ENCODE data around the gene CNP.
A peak's percentile ranks its signal among the peaks of the same experiment; 100 is the strongest.
"Not testable (repeated sequence)": the region's sequence is repeated elsewhere in the genome, so short reads cannot be mapped to it uniquely, and the experiment has no call there.

Gene CNP

GRCh38 chr17:41966463-41967140 lies at the start of gene CNP:
Gene CNP (plus strand): TSS chr17:41966795. CDS start chr17:41966885, 90 bp downstream.
- peak in 55 of 56 donors; percentile 14 to 96 (median 88) for DNase-seq

DNA sequence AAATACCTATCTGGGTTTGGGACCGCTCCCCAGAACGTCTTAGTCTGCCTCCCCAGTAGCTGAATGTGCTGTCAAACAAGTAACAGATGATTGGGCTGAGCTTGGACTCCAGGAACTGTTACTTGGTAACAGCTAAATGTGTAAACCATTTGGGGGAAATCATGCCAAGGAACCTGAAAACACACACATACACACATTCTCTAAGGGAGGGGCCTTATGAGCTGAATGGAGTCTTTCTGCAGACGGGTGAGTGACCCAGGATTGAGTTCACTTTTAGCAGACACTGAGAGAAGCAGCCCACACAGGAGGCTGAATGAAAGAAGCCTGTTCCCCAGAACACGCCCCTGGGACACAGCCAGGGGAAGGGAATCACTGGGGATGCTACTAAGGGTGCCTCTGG lies 49.4 kb upstream of the CNP start:
- DNase-seq: no peak

GRCh38 chr17:41917679-41918313 lies 48.8 kb upstream of the CNP start:
- DNase-seq: peak in 20 of 56 donors; percentile 5 to 49 (median 28)

DNA sequence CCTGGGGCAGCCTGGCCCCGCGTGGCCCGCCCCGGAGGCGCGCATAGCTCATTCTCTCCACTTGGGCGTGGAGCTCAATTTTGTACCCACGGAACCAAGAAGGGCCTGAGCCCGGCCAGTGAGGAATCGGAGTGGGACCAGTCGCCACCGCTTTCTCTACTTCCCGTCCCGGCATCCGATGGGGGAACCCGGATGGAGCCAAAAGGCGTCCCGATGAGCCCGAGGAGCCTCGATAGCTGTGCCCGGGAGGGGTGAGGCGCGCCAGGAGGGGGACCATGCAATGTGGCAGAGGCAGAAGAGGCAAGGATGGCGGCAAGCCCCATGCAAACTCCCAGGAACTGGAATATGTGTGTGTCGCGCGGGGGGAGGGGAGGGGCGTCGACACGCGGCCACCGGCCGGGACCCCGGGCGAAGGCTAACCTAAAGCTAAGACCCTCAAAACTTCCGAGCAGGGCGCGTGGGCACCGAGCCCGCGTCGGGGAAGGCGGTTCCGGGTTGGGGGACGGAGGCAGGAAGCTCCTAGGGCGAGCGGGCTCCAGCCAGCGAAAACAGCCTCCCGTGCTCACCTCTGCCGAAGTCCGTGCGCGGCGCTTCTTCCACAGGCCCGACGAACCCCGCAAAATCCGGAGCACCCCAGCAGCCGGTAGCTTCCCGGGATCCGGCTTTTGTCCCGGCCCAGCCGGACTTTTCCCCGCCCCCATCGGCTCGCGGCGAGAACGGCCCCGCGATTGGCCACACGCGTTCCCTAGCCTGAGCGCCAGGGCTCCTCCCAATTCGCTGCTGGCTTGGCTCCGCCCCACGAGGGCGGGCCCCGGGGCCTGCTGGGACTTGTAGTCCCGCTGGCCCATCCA lies 48.1 kb upstream of the CNP start, which contains the start of gene ACLY:
ACLY (minus strand) TSS at position 638 of the 851 bp plus-strand sequence. CDS start 5,078 bp downstream, outside the sequence.
- peak; percentile 71 to 99 (median 94) for DNase-seq

DNA sequence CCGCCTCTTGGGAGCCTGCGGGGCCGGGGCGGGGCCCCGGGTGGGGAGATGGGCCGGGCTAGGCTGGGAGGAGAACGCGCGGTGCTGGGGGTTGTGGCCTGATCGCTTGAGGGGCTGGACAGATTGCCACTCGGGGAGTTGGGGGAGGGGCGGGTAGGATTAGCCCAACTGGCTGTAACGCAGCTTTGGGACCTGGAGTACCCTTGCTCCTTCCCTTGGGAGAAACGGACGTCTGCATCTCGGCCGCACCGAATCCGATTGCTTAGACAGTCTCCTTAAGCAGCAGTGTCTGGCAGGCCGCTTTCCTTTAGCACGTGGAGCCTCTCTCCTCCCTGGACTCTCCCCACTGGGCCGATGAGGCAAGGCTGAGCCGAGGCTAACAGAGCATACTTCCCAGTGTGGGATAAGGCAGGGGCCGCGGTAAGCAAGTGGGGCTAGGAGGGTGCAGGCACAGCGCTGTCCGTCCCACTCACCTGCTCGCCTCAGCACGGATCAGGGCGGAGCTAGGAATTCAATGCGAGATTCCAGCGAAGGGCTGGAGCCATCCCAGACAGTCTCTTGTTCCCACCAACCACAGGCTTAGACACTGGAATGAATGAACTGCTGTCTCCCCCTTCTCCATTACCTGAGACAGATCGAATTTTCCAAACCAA lies 47.3 kb upstream of the CNP start:
- peak in 20 of 56 donors; percentile 42 to 81 (median 68) for DNase-seq

- peak in 3 of 56 donors; percentile 24 to 32 (median 32) for DNase-seq
Observed at GRCh38 chr17:41919840-41920579, 46.6 kb upstream of the CNP start.

DNA sequence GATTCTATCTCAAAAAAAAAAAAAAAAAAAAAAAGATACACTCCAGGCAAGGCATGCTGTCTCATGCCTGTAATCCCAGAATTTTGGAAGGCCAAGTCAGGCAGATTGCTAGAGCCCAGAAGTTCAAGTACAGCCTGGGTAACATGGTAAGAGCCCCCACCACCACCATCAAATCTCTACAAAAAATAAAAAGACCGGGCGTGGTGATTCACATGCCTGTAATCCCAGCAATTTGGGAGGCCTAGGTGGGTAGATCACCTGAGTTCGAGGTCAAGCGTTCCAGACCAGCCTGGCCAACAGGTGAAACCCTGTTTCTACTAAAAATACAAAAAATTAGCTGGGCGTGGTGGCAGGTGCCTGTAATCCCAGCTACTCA lies 46.0 kb upstream of the CNP start:
- no peak for DNase-seq

- DNase-seq: no peak
Observed at GRCh38 chr17:41925991-41926590, 40.5 kb upstream of the CNP start.

- DNase-seq: no peak
Observed at GRCh38 chr17:41928693-41929251, 37.8 kb upstream of the CNP start.

DNA sequence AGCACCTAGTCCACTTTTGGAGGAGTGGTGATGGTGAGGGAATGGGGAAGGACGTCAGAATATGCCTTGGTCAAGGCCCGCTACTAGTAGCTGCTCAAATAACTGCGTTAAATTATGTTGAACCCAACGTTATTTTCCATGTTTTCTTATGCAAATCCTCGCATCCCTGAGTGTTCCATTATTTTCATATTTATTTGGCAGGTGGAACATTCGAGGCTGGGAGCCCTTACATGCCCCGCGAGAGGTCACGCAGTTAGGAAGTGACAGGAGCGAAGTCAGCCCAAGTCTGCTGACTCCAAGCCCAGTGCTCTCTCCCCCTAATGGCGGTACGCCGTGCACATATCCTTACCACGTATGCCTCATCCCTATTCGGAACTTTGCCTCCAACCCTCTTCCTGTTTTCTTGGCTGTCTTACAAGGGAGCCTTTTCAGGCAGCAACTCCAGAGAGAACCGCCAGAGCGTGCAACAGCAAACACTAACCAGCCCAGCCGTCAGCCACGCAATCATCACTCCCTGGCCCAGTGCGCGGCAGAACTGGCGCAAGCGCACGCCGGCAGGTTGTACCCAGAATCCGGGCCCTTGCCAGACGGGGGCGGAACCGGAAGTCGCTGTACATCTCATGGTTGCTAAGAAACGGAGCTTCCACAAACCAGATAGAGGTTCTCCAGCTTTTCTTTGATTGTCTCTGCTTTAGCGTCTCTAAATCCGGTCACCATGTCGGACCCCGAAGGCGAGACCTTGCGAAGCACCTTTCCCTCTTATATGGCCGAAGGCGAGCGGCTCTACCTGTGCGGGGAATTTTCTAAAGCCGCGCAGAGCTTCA lies 36.4 kb upstream of the CNP start, which contains the start of gene ODAD4:
ODAD4 (plus strand) TSS at position 609 of the 824 bp plus-strand sequence; CDS start at position 716, 107 bp downstream.
- DNase-seq: peak; percentile 61 to 97 (median 92)

- not testable (repeated sequence) for DNase-seq
Observed at GRCh38 chr17:41930833-41931156, 35.8 kb upstream of the CNP start.

- DNase-seq: not testable (repeated sequence)
Observed at GRCh38 chr17:41931715-41932114, 34.9 kb upstream of the CNP start.

- DNase-seq: no peak
Observed at GRCh38 chr17:41932816-41933389, 33.7 kb upstream of the CNP start.

DNA sequence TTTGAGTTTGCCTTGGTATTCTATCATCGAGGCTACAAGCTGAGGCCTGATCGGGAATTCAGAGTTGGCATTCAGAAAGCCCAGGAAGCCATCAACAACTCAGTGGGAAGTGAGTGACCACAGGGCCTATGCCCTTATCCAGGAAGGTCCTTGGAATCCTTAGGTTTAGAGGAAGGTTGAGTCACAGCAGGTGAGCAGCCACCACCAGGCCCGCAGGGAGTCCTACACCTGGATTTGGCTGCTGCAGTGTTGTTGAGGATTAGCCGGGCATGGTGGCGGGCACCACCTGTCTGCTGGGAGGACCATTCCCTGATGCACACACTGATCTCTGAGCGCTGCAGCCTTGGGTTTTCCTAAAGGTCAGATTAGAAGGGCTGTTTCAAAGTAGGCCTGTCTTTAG lies 31.0 kb upstream of the CNP start:
- no peak for DNase-seq

DNA sequence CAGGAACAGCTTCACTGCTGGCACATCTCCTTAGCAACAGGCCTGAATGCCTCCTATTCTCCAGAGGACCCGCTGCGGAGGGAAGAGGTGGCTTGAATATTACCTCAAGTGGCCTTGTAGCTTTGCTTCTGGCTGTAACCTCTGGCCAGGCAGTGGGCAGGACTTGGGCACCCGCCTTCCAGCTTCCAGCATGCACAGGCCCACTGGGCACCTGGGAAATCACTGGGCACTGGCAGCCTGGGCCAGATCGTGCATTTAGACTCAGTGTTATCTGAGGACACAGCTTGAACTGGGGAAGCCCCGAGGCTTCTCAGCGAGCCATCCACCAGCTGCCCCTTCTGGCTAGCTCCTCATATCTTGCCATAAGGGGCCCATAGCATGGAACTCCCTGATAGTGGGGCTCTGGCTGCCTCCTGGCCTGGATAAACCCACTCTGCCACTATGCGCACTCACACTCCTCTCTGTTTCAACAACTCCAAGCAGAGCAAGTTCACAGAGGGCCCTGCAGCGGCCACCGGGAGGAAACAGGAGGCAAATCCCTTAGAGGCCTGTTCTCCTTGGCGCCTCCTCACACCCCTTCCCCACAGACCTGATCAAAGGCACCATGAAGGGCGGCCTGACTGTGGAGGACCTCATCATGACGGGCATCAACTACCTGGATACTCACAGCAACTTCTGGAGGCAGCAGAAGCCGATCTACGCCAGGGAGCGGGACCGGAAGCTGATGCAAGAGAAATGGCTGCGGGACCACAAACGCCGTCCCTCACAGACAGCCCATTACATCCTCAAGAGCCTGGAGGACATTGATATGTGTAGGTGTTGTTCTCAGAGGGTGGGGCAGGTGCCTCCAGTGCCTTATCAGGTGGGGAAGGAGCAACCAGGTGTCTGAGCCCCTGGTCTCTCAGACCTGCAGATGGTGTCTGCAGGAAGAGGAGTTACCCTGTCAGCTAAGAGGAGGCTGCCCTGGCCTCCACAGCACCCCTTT lies 28.3 kb upstream of the CNP start:
- DNase-seq: no peak

- no peak for DNase-seq
Observed at GRCh38 chr17:41939044-41939692, 27.4 kb upstream of the CNP start.

- DNase-seq: no peak
Observed at GRCh38 chr17:41939693-41940090, 26.9 kb upstream of the CNP start.

All from nucleus accumbens (tissue), 56 donors.